ENCODE data around the gene PRRG2. TPM values are rescaled to one million over a fixed set of nuclear protein-coding genes. Genes with fewer than 3 reads are reported as not detected.
A peak's percentile ranks its signal among the peaks of the same experiment; 100 is the strongest.

Gene PRRG2
- polyA plus RNA-seq, 10 donors, result 0.22 to 0.81 (median 0.57) TPM

DNA sequence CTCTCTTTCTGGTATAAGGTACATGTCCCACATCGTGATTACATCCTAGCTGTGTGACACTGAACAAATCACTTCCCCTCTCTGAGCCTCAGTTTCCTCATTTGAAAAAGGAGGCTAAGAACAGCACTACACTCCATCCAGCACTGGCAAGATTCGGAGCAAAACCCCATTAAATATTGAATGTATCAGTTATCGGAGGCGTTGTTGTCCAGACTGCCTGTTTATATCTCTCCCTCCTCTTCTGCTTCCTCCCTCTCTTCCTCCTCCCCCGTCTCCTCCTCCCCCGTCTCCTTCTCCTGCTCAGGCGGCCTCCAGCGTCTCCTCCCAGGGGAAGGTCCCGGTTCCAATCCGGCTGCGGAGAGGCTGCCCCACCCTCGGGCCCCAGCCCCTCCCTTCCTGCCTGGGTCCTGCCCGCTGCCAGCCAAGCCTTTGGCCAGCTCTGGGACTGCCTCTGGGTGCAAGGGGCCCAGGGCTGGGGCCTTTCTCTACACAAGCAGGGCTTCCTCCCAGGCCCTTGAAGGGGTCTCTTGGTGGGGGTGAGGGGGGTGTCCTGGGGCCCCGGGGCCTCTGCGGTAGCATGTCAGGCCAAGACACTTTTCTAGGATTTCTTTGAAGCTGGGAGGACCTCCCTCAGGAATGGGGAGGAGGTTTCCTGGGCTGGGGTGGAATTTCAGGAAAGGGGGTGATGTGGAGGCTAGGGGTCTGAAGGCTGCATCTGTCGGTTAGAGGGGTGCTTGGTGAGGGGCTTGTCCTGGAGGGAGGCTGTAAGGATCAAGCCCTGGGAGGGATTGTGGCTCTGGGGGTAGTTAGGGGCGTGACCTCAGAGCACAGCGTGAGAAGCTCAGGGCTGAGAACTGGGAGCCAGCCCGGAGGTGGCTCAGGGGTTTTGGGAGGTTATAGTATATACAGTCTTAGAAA, 57.0 kb downstream of the PRRG2 start:
- DNase-seq, result peak; percentile 51 to 80 (median 58)

DNA sequence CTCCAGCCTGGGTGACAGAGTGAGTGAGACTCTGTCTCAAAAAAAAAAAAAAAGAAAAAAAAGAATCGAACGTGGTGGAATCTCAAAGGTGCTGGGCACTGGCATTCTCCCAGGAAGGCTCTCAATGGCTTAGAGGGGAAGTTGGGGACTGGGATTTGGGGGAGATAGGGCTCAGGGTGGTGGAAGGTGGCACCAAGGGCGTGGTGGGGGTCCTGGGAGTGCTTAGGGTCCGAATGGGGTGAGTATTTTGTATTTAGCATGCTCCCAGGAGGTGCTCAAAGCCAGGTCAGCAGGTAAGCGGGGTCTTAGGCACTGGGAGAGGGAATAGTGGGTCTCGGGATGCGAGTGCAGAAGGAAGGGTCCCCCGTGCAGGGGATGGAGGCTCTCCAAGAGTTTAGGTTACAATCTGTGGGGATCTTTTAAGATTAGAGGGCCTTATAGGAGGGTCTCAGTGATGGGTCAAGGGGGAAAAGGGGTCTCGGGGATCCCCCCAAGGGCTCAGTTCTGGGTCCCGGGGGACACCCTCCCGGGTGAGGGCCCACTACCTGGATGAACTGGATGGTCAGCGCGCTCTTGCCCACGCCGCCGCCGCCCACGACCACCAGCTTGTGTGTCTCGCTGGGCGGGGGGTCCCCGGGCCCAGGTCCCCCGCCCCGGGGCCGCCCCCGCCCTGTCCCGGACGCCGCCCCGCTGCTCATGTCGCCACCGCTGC, 58.4 kb downstream of the PRRG2 start:
- peak in 1 of 3 donors; percentile 65 for DNase-seq

DNA sequence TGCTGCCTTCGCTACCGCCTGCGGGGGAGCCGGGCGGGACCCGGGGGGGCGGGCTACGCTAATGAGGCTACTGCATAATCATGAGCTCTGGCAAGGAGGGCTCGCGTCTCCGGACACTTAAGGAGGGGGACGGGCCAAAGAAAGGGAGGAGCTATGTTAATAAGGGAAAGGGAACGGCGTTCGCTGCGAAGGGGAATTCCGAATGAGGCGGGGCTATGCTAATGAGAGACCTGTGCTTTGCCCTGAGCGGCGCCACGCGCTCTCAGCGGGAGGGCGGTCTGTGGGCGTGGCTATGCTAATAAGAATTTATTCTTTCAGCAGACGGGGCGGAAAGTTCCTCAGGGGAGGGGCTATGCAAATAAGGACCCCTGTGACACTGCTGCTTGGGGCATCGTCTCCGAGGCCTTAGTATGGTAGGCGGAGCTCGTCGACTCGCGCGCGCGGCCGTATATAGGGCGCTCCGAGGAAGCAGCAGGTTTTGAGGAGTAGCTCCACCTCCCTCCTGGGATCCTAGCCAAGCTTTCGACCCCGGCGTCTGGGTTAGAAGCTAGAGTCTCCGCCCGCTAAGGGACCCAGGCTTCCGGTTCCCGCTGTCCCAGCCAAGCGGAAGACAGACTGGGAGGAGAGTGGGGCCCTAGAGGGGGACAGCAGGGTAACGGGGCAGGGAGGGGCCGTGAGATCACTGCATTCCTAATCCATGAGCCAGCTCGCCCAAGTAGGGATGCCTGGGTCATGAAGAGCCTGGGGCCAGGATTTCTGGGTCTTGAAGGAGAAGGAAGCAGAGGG, 59.2 kb downstream of the PRRG2 start, which contains the start of gene RRAS:
TSS of gene RRAS (minus strand) at position 31 of the 786 bp plus-strand sequence. CDS start 45 bp downstream, outside the sequence.
- DNase-seq, result peak; percentile 100

Other genes starting within 250 kb of the PRRG2 start
- 10 to 100 TPM; 13.5 to 37.3 (median 21.0) TPM for gene CD37, start 245.9 kb upstream of the PRRG2 start, polyA plus RNA-seq (ENCODE audit: insufficient read length in 10 of 10)
- 10 to 100 TPM; 42.6 to 80.6 (median 64.0) TPM for gene TEAD2, start 218.9 kb upstream of the PRRG2 start, polyA plus RNA-seq (ENCODE audit: insufficient read length in 10 of 10)
- 1 to 10 TPM; 1.3 to 2.7 (median 1.8) TPM for gene DKKL1, start 217.4 kb upstream of the PRRG2 start, polyA plus RNA-seq (ENCODE audit: insufficient read length in 10 of 10)
- under 1 TPM in 4 of 10 donors, not detected in 6; 0.05 to 0.50 (median 0.19) TPM for gene KASH5, start 193.1 kb upstream of the PRRG2 start, polyA plus RNA-seq (ENCODE audit: insufficient read length in 10 of 10)
- not detected for gene PTH2, start 157.9 kb upstream of the PRRG2 start, polyA plus RNA-seq (ENCODE audit: insufficient read length in 10 of 10)
- gene GFY, start 155.9 kb upstream of the PRRG2 start, polyA plus RNA-seq (ENCODE audit: insufficient read length in 10 of 10), result not detected
- 1 to 10 TPM in 6 of 10 donors, under 1 TPM in 4; 0.45 to 2.0 (median 1.1) TPM for gene SLC17A7, start 139.8 kb upstream of the PRRG2 start, polyA plus RNA-seq (ENCODE audit: insufficient read length in 10 of 10)
- gene PIH1D1, start 129.5 kb upstream of the PRRG2 start, polyA plus RNA-seq (ENCODE audit: insufficient read length in 10 of 10), result 10 to 100 TPM; 34.6 to 51.9 (median 37.9) TPM
- gene ALDH16A1, start 128.1 kb upstream of the PRRG2 start, polyA plus RNA-seq (ENCODE audit: insufficient read length in 10 of 10), result 10 to 100 TPM in 7 of 10 donors, 1 to 10 TPM in 3; 6.0 to 17.8 (median 10.6) TPM
- gene FLT3LG, start 107.1 kb upstream of the PRRG2 start, polyA plus RNA-seq (ENCODE audit: insufficient read length in 10 of 10), result 1 to 10 TPM; 2.2 to 8.1 (median 3.4) TPM
- gene RPL13A, start 93.7 kb upstream of the PRRG2 start, polyA plus RNA-seq (ENCODE audit: insufficient read length in 10 of 10), result 1,000 to 10,000 TPM; 3,542 to 5,037 (median 4,448) TPM
- 1,000 to 10,000 TPM; 2,415 to 3,967 (median 3,509) TPM for gene RPS11, start 84.9 kb upstream of the PRRG2 start, polyA plus RNA-seq (ENCODE audit: insufficient read length in 10 of 10)
- 100 to 1,000 TPM; 144 to 218 (median 175) TPM for gene FCGRT, start 68.7 kb upstream of the PRRG2 start, polyA plus RNA-seq (ENCODE audit: insufficient read length in 10 of 10)
- gene RCN3, start 53.3 kb upstream of the PRRG2 start, polyA plus RNA-seq (ENCODE audit: insufficient read length in 10 of 10), result 10 to 100 TPM; 37.0 to 96.6 (median 55.4) TPM
- gene NOSIP, start 760 bp upstream of the PRRG2 start, polyA plus RNA-seq (ENCODE audit: insufficient read length in 10 of 10), result 10 to 100 TPM; 42.8 to 73.0 (median 54.0) TPM
- 10 to 100 TPM; 12.2 to 20.5 (median 16.1) TPM for gene PRR12, start 9.9 kb downstream of the PRRG2 start, polyA plus RNA-seq (ENCODE audit: insufficient read length in 10 of 10)
- gene RRAS, start 58.8 kb downstream of the PRRG2 start, polyA plus RNA-seq (ENCODE audit: insufficient read length in 10 of 10), result 10 to 100 TPM; 24.2 to 35.5 (median 30.9) TPM
- 10 to 100 TPM; 19.3 to 32.8 (median 25.3) TPM for gene SCAF1, start 60.9 kb downstream of the PRRG2 start, polyA plus RNA-seq (ENCODE audit: insufficient read length in 10 of 10)
- 10 to 100 TPM; 25.2 to 44.4 (median 33.7) TPM for gene IRF3, start 84.5 kb downstream of the PRRG2 start, polyA plus RNA-seq (ENCODE audit: insufficient read length in 10 of 10)
- 10 to 100 TPM; 21.3 to 32.7 (median 25.3) TPM for gene BCL2L12, start 84.6 kb downstream of the PRRG2 start, polyA plus RNA-seq (ENCODE audit: insufficient read length in 10 of 10)
- gene PRMT1, start 96.0 kb downstream of the PRRG2 start, polyA plus RNA-seq (ENCODE audit: insufficient read length in 10 of 10), result 100 to 1,000 TPM; 169 to 194 (median 184) TPM
- gene ADM5, start 108.3 kb downstream of the PRRG2 start, polyA plus RNA-seq (ENCODE audit: insufficient read length in 10 of 10), result 1 to 10 TPM in 4 of 10 donors, under 1 TPM in 6; 0.47 to 1.4 (median 0.93) TPM
- gene CPT1C, start 109.8 kb downstream of the PRRG2 start, polyA plus RNA-seq (ENCODE audit: insufficient read length in 10 of 10), result 10 to 100 TPM in 3 of 10 donors, 1 to 10 TPM in 7; 7.0 to 21.4 (median 9.7) TPM
- 1 to 10 TPM in 2 of 10 donors, under 1 TPM in 8; 0.39 to 1.2 (median 0.81) TPM for gene TSKS, start 182.0 kb downstream of the PRRG2 start, polyA plus RNA-seq (ENCODE audit: insufficient read length in 10 of 10)
- 10 to 100 TPM; 47.9 to 61.1 (median 54.5) TPM for gene AP2A1, start 185.7 kb downstream of the PRRG2 start, polyA plus RNA-seq (ENCODE audit: insufficient read length in 10 of 10)
- gene FUZ, start 232.0 kb downstream of the PRRG2 start, polyA plus RNA-seq (ENCODE audit: insufficient read length in 10 of 10), result 10 to 100 TPM; 13.3 to 21.5 (median 16.0) TPM
- 10 to 100 TPM; 22.4 to 33.5 (median 29.0) TPM for gene MED25, start 237.0 kb downstream of the PRRG2 start, polyA plus RNA-seq (ENCODE audit: insufficient read length in 10 of 10)